Measurements from ENCODE around the gene SPECC1. TPM values are rescaled to one million over a fixed set of nuclear protein-coding genes. Genes with fewer than 3 reads are reported as not detected.
A peak's percentile ranks its signal among the peaks of the same experiment; 100 is the strongest.

Gene SPECC1
- total and polyA plus RNA-seq, 2 of the 13 experiments (the other 11 are each of a cell fraction or from before 2014, with no cell fraction given) = 2.3 to 6.9 TPM

DNA sequence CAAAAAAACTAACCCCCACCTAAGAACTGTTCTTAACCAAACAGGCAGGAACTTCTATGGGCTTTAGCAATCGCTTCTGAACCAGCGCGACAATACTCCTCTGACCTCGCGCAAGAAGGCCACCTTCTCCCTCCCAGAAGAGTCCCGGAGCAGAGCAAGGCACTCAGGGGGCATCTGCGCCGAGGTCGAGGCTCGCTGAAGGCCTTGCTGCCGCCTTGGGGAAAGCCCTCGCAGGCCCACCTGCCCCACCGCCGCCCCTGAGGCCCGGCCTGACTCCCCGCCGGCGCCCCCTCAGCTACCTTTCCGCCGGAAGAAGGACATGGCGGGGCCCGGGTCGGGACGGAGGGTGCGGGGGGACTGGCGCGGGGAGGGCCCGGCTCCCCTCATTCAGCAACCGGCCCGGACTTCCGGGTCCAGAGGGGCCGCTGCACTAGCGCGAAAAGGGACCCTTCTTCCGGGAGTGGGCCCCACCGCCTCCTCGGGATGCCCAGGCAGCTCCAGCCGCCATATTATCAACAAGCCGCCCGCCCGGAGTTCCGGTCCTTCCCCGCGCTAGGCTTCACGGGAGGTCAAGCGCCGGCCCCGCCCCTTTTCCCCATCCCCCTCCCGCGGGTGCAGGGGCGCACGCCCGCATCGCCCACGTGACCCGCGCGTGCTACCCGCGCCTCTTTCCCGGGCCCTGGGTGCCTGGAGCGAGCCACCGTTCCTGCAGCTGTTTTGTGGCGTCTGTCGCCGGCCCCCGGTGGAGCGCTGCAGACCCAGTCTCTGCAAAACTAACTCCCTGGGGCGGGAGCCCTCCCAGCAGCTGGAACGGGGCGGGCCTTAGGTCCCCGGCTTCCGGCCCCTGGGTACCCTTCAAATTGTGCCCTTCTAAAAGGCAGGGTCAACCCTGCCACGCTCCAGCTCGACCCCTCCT is 31.6 kb upstream of the SPECC1 start, which contains the start of gene AKAP10 (continued):
- no peak for TF ChIP-seq CBX2 (IDR thresholded peaks at IDR 0.05; ENCODE audit: low read depth, low read length)
- no peak for TF ChIP-seq CBX2 (CRISPR knock-in tag; IDR thresholded peaks at IDR 0.05; ENCODE audit: low read depth)
- peak; percentile 91 for TF ChIP-seq ZNF230 (CRISPR knock-in tag; IDR thresholded peaks at IDR 0.05)
- peak; percentile 90 for TF ChIP-seq HIVEP1 (CRISPR knock-in tag; IDR thresholded peaks at IDR 0.05)
- TF ChIP-seq THAP11 (CRISPR knock-in tag; IDR thresholded peaks at IDR 0.05) = peak; percentile 87
- TF ChIP-seq, protein P1, sequence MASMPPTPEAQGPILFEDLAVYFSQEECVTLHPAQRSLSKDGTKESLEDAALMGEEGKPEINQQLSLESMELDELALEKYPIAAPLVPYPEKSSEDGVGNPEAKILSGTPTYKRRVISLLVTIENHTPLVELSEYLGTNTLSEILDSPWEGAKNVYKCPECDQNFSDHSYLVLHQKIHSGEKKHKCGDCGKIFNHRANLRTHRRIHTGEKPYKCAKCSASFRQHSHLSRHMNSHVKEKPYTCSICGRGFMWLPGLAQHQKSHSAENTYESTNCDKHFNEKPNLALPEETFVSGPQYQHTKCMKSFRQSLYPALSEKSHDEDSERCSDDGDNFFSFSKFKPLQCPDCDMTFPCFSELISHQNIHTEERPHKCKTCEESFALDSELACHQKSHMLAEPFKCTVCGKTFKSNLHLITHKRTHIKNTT (CRISPR knock-in tag; IDR thresholded peaks at IDR 0.05) = no peak
- no peak for TF ChIP-seq NFE2 (CRISPR knock-in tag; IDR thresholded peaks at IDR 0.05)
- TF ChIP-seq HCFC1 (IDR thresholded peaks at IDR 0.05; ENCODE audit: low read depth, low read length) = peak; percentile 27; the same call in 1 of the 2 replicates
- TF ChIP-seq PAX8 (CRISPR knock-in tag; IDR thresholded peaks at IDR 0.05; ENCODE audit: borderline replicate concordance) = peak; percentile 61; the same call in 1 of the 2 replicates
- TF ChIP-seq GFI1 (CRISPR knock-in tag; IDR thresholded peaks at IDR 0.05; ENCODE audit: borderline replicate concordance) = 0 out of 2 replicates have a peak, but pooled peaks have one; percentile 40
- TF ChIP-seq ZFP1 (CRISPR knock-in tag; IDR thresholded peaks at IDR 0.05) = peak; percentile 66; the same call in 1 of the 2 replicates
- TF ChIP-seq, protein P2, sequence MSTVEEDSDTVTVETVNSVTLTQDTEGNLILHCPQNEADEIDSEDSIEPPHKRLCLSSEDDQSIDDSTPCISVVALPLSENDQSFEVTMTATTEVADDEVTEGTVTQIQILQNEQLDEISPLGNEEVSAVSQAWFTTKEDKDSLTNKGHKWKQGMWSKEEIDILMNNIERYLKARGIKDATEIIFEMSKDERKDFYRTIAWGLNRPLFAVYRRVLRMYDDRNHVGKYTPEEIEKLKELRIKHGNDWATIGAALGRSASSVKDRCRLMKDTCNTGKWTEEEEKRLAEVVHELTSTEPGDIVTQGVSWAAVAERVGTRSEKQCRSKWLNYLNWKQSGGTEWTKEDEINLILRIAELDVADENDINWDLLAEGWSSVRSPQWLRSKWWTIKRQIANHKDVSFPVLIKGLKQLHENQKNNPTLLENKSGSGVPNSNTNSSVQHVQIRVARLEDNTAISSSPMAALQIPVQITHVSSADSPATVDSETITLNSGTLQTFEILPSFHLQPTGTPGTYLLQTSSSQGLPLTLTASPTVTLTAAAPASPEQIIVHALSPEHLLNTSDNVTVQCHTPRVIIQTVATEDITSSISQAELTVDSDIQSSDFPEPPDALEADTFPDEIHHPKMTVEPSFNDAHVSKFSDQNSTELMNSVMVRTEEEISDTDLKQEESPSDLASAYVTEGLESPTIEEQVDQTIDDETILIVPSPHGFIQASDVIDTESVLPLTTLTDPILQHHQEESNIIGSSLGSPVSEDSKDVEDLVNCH (CRISPR knock-in tag; IDR thresholded peaks at IDR 0.05) = peak; percentile 93; the same call in 1 of the 2 replicates
- TF ChIP-seq ZC3H4 (CRISPR knock-in tag; IDR thresholded peaks at IDR 0.05; ENCODE audit: borderline replicate concordance) = peak; percentile 49; the same call in 1 of the 2 replicates
- TF ChIP-seq, protein P3, sequence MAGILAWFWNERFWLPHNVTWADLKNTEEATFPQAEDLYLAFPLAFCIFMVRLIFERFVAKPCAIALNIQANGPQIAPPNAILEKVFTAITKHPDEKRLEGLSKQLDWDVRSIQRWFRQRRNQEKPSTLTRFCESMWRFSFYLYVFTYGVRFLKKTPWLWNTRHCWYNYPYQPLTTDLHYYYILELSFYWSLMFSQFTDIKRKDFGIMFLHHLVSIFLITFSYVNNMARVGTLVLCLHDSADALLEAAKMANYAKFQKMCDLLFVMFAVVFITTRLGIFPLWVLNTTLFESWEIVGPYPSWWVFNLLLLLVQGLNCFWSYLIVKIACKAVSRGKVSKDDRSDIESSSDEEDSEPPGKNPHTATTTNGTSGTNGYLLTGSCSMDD (CRISPR knock-in tag; IDR thresholded peaks at IDR 0.05) = 0 out of 2 replicates have a peak, but pooled peaks have one; percentile 59
- TF ChIP-seq, protein P4, sequence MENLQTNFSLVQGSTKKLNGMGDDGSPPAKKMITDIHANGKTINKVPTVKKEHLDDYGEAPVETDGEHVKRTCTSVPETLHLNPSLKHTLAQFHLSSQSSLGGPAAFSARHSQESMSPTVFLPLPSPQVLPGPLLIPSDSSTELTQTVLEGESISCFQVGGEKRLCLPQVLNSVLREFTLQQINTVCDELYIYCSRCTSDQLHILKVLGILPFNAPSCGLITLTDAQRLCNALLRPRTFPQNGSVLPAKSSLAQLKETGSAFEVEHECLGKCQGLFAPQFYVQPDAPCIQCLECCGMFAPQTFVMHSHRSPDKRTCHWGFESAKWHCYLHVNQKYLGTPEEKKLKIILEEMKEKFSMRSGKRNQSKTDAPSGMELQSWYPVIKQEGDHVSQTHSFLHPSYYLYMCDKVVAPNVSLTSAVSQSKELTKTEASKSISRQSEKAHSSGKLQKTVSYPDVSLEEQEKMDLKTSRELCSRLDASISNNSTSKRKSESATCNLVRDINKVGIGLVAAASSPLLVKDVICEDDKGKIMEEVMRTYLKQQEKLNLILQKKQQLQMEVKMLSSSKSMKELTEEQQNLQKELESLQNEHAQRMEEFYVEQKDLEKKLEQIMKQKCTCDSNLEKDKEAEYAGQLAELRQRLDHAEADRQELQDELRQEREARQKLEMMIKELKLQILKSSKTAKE (CRISPR knock-in tag; IDR thresholded peaks at IDR 0.05; ENCODE audit: borderline replicate concordance) = peak; percentile 49; the same call in 1 of the 2 replicates
- peak; percentile 32; the same call in 1 of the 2 replicates for TF ChIP-seq ZNF333 (CRISPR knock-in tag; IDR thresholded peaks at IDR 0.05; ENCODE audit: borderline replicate concordance)
- TF ChIP-seq SMAD1 (CRISPR knock-in tag; IDR thresholded peaks at IDR 0.05; ENCODE audit: borderline replicate concordance, low read depth) = 0 out of 2 replicates have a peak, but pooled peaks have one; percentile 44
